ENCODE data around the gene FAM124A. TPM values are rescaled to one million over a fixed set of nuclear protein-coding genes. Genes with fewer than 3 reads are reported as not detected.
A peak's percentile ranks its signal among the peaks of the same experiment; 100 is the strongest.

Gene FAM124A
- total and polyA plus RNA-seq, 2 experiments from 2014 or later: 37.7 to 109 TPM

DNA sequence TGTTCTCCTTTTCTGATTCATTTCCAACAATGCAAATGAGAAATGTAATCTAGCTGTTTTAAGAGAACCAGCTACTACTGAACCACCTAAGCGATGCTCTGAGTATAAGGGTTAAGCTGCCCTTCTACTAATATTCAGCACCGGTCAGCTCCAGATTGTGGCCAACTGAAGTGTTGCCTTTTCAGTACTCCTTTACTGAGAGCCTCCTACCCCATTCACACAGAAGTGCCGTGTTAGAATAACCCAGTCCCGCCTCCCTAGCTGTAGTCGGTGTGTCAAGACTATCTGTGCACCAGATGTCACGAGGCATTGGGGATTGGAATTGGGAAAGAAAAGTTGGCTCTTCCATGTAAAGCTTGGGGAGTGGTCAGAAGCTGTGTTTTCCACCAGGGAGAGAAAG, 45.4 kb downstream of the FAM124A start:
- Histone ChIP-seq H3K27me3 (ENCODE audit: insufficient read depth) (no peaks in the 10 kb centered on the region), H4K20me1 (replicated peaks; ENCODE audit: insufficient read depth) (peaks cover 28% of the 10 kb centered on the region), H3K27ac (ENCODE audit: low read depth) (no peak overlapping the region), H3K79me2 (replicated peaks; ENCODE audit: insufficient read depth) (peaks cover 56% of the 10 kb centered on the region), H3F3A (replicated peaks; ENCODE audit: low read depth) (0 out of 2 replicates have a peak, but pooled peaks cover 4% of the 10 kb centered on the region), H3K4me3 (no peak overlapping the region), H3K4me1 (ENCODE audit: insufficient read depth) (peaks cover 33% of the 10 kb centered on the region), H3K4me2 (no peak overlapping the region), H3K36me3 (ENCODE audit: insufficient read depth) (peaks cover 17% of the 10 kb centered on the region), H2AFZ (no peak overlapping the region), H3K9me2 (ENCODE audit: insufficient read depth) (no peaks in the 10 kb centered on the region)
- ATAC-seq (peak; percentile 64), DNase-seq (ENCODE audit: low spot score) (peak; percentile 44)
- no peak overlapping the region for H3K27ac Mint-ChIP-seq
- H3K27me3 Mint-ChIP-seq (ENCODE audit: insufficient read depth, low read depth, poor library complexity): peaks cover 8% of the 10 kb centered on the region
- no peaks in the 10 kb centered on the region for H3K9me3 Mint-ChIP-seq
- peaks cover 44% of the 10 kb centered on the region for H3K4me1 Mint-ChIP-seq
- H3K36me3 Mint-ChIP-seq (ENCODE audit: low read depth): peaks cover 26% of the 10 kb centered on the region
- H3K4me3 Mint-ChIP-seq: no peak overlapping the region
- TF ChIP-seq CTCF (conservative IDR thresholded peaks at IDR 0.05; ENCODE audit: low read depth in 2 of 2): no peak
- no peak for TF ChIP-seq CREB1 (CRISPR knock-in tag; IDR thresholded peaks at IDR 0.05; ENCODE audit: low read depth)
- TF ChIP-seq, protein P1, sequence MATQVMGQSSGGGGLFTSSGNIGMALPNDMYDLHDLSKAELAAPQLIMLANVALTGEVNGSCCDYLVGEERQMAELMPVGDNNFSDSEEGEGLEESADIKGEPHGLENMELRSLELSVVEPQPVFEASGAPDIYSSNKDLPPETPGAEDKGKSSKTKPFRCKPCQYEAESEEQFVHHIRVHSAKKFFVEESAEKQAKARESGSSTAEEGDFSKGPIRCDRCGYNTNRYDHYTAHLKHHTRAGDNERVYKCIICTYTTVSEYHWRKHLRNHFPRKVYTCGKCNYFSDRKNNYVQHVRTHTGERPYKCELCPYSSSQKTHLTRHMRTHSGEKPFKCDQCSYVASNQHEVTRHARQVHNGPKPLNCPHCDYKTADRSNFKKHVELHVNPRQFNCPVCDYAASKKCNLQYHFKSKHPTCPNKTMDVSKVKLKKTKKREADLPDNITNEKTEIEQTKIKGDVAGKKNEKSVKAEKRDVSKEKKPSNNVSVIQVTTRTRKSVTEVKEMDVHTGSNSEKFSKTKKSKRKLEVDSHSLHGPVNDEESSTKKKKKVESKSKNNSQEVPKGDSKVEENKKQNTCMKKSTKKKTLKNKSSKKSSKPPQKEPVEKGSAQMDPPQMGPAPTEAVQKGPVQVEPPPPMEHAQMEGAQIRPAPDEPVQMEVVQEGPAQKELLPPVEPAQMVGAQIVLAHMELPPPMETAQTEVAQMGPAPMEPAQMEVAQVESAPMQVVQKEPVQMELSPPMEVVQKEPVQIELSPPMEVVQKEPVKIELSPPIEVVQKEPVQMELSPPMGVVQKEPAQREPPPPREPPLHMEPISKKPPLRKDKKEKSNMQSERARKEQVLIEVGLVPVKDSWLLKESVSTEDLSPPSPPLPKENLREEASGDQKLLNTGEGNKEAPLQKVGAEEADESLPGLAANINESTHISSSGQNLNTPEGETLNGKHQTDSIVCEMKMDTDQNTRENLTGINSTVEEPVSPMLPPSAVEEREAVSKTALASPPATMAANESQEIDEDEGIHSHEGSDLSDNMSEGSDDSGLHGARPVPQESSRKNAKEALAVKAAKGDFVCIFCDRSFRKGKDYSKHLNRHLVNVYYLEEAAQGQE (IDR thresholded peaks at IDR 0.05; ENCODE audit: unreplicated experiment): peak; percentile 60
- TF ChIP-seq POLR2AphosphoS5 (IDR thresholded peaks at IDR 0.05; ENCODE audit: low read depth): no peak

DNA sequence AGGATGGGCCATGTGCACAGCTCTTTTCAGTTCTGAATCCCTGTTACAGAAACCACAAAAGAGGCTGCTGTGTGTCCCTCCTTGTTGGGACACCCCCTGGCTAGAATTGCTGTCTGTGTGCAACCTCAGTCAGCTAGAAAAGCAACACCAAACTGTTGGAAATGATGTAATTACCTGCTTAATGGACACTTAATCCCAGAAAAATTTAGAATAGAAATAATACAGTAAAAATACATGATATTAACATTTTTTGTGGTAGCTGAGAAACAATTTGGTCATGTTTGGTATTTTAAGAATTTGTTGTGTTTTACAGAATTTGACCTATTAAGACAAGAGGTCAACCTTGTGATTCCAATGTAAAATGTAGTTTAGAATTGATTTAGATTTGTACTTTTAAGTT, 46.8 kb downstream of the FAM124A start:
- peaks cover 54% of the 10 kb centered on the region for H3K79me2 ChIP-seq (replicated peaks; ENCODE audit: insufficient read depth)
- H3K4me3 ChIP-seq: no peak overlapping the region
- H4K20me1 ChIP-seq (replicated peaks; ENCODE audit: insufficient read depth): peaks cover 26% of the 10 kb centered on the region
- no peaks in the 10 kb centered on the region for H3K27me3 ChIP-seq (ENCODE audit: insufficient read depth)
- Mint-ChIP-seq H3K27ac (no peak overlapping the region), H3K4me1 (peaks cover 35% of the 10 kb centered on the region), H3K27me3 (ENCODE audit: insufficient read depth, low read depth, poor library complexity) (peaks cover 6% of the 10 kb centered on the region), H3K4me3 (no peak overlapping the region), H3K36me3 (ENCODE audit: low read depth) (peaks cover 16% of the 10 kb centered on the region), H3K9me3 (no peaks in the 10 kb centered on the region)
- no peak for ATAC-seq
- H3K4me2 ChIP-seq: no peak overlapping the region
- H3K36me3 ChIP-seq (ENCODE audit: insufficient read depth): peaks cover 17% of the 10 kb centered on the region
- no peaks in the 10 kb centered on the region for H3K9me2 ChIP-seq (ENCODE audit: insufficient read depth)
- peaks cover 30% of the 10 kb centered on the region for H3K4me1 ChIP-seq (ENCODE audit: insufficient read depth)
- 0 out of 2 replicates have a peak, but pooled peaks cover 4% of the 10 kb centered on the region for H3F3A ChIP-seq (replicated peaks; ENCODE audit: low read depth)
- H3K27ac ChIP-seq (ENCODE audit: low read depth): 0 out of 2 replicates have a peak overlapping the region, but pooled peaks have one; percentile 16
- no peak overlapping the region for H2AFZ ChIP-seq
- no peak for DNase-seq (ENCODE audit: low spot score)
- no peak for TF ChIP-seq STAT1 (IDR thresholded peaks at IDR 0.05; ENCODE audit: unreplicated experiment)
- no peak for TF ChIP-seq CREB1 (CRISPR knock-in tag; IDR thresholded peaks at IDR 0.05; ENCODE audit: low read depth)
- TF ChIP-seq ZNF331 (CRISPR knock-in tag; IDR thresholded peaks at IDR 0.05; ENCODE audit: low read depth): no peak
- TF ChIP-seq EZH2phosphoT487 (IDR thresholded peaks at IDR 0.05; ENCODE audit: unreplicated experiment): no peak
- TF ChIP-seq JUNB (IDR thresholded peaks at IDR 0.05; ENCODE audit: unreplicated experiment): no peak
- TF ChIP-seq, protein P2, sequence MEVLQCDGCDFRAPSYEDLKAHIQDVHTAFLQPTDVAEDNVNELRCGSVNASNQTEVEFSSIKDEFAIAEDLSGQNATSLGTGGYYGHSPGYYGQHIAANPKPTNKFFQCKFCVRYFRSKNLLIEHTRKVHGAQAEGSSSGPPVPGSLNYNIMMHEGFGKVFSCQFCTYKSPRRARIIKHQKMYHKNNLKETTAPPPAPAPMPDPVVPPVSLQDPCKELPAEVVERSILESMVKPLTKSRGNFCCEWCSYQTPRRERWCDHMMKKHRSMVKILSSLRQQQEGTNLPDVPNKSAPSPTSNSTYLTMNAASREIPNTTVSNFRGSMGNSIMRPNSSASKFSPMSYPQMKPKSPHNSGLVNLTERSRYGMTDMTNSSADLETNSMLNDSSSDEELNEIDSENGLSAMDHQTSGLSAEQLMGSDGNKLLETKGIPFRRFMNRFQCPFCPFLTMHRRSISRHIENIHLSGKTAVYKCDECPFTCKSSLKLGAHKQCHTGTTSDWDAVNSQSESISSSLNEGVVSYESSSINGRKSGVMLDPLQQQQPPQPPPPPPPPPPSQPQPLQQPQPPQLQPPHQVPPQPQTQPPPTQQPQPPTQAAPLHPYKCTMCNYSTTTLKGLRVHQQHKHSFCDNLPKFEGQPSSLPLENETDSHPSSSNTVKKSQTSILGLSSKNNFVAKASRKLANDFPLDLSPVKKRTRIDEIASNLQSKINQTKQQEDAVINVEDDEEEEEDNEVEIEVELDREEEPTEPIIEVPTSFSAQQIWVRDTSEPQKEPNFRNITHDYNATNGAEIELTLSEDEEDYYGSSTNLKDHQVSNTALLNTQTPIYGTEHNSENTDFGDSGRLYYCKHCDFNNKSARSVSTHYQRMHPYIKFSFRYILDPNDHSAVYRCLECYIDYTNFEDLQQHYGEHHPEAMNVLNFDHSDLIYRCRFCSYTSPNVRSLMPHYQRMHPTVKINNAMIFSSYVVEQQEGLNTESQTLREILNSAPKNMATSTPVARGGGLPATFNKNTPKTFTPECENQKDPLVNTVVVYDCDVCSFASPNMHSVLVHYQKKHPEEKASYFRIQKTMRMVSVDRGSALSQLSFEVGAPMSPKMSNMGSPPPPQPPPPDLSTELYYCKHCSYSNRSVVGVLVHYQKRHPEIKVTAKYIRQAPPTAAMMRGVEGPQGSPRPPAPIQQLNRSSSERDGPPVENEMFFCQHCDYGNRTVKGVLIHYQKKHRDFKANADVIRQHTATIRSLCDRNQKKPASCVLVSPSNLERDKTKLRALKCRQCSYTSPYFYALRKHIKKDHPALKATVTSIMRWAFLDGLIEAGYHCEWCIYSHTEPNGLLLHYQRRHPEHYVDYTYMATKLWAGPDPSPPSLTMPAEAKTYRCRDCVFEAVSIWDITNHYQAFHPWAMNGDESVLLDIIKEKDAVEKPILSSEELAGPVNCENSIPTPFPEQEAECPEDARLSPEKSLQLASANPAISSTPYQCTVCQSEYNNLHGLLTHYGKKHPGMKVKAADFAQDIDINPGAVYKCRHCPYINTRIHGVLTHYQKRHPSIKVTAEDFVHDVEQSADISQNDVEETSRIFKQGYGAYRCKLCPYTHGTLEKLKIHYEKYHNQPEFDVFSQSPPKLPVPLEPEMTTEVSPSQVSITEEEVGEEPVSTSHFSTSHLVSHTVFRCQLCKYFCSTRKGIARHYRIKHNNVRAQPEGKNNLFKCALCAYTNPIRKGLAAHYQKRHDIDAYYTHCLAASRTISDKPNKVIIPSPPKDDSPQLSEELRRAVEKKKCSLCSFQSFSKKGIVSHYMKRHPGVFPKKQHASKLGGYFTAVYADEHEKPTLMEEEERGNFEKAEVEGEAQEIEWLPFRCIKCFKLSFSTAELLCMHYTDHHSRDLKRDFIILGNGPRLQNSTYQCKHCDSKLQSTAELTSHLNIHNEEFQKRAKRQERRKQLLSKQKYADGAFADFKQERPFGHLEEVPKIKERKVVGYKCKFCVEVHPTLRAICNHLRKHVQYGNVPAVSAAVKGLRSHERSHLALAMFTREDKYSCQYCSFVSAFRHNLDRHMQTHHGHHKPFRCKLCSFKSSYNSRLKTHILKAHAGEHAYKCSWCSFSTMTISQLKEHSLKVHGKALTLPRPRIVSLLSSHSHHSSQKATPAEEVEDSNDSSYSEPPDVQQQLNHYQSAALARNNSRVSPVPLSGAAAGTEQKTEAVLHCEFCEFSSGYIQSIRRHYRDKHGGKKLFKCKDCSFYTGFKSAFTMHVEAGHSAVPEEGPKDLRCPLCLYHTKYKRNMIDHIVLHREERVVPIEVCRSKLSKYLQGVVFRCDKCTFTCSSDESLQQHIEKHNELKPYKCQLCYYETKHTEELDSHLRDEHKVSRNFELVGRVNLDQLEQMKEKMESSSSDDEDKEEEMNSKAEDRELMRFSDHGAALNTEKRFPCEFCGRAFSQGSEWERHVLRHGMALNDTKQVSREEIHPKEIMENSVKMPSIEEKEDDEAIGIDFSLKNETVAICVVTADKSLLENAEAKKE (CRISPR knock-in tag; IDR thresholded peaks at IDR 0.05): no peak
- TF ChIP-seq POLR2AphosphoS5 (IDR thresholded peaks at IDR 0.05; ENCODE audit: low read depth): no peak
- TF ChIP-seq EZH2 (IDR thresholded peaks at IDR 0.05; ENCODE audit: low read depth, unreplicated experiment): no peak
- no peak for TF ChIP-seq NANOG (IDR thresholded peaks at IDR 0.05; ENCODE audit: borderline replicate concordance)
